GM19467 (cell line): ENCODE results near the gene TEX48.
A peak's percentile ranks its signal among the peaks of the same experiment; 100 is the strongest.

Experiments used
- ATAC-seq: cut with Tn5 transposase; IDR thresholded peaks from one replicate; pipeline ENCODE4 v1.9.1; 2021; ENCODE audit warnings: mild to moderate bottlenecking, moderate library complexity; ENCODE audit not compliant: unreplicated experiment

TEX48 gene

GRCh38 chr9:114669961-114670360 is 12.0 kb downstream of the TEX48 start:
- ATAC-seq = no peak

GRCh38 chr9:114668146-114668545 is 13.8 kb downstream of the TEX48 start:
- ATAC-seq = no peak

GRCh38 chr9:114666851-114667250 is 15.1 kb downstream of the TEX48 start:
- no peak for ATAC-seq

GRCh38 chr9:114666401-114666800 is 15.6 kb downstream of the TEX48 start:
- ATAC-seq = no peak

GRCh38 chr9:114664181-114664580 is 17.8 kb downstream of the TEX48 start:
- ATAC-seq = no peak

- ATAC-seq = peak; percentile 70
Observed at GRCh38 chr9:114662081-114662989, 19.7 kb downstream of the TEX48 start.

DNA sequence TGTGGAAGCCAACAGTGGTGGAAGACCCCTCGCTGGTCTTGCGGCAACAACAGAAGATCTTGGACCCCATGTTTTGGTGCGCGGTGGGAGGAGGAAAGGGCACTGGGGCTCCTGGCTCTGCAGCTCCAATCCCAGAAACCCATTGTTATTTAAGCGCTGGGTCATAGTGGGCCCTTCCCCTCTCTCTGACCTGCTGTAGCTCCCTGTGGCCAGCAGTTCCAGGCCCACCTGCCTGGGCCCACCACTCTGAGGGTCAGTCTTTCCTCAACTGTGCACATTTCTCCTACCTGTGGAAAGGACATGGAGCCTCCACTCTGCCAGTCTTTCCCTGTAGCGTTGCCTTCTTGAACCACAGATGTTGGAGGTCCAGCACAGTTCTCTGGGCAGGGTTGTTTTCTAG is 24.3 kb downstream of the TEX48 start, which contains the start of gene TEX53:
TSS of gene TEX53 (minus strand) at position 101 of the 400 bp plus-strand sequence. CDS start at position 70, 31 bp downstream.
- ATAC-seq = no peak

DNA sequence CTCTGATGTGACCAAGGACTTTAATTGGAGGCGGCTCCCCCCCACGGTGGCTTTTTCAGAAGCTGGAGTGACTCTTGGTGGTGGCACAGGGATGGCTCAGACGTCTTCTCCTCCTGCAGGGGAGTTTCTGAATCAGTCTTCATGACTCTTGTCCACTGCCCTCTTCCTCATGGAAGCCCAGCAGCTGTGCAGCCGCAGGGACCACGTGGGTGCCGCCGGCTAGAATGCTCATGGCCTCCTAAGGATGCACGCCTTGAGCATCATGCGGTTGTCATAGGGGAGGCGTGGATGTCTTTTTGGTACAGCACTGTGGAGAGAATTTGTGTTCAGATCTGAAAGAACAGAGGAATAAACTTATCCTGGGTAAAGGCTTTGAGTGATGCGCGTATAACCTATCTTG is 25.7 kb downstream of the TEX48 start:
- no peak for ATAC-seq

DNA sequence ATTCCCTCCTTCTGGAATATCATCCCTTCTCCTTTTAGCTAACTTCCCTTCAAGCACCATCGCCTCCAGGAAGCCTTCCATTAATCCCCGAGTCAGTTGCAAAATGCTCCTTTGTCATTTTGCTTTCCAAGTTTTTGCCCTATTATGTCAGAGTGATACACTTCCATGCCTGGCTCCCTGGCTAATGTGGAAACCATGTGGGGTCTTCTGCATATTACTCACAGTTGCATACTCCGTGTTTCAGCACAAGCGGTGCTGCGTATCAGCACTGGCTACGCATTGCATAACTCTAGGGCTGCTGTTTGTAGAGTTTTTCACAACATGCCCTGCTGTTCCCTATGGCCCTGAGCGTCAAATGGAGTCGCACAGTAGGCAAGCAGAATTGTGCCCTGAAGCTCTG is 26.3 kb downstream of the TEX48 start:
- no peak for ATAC-seq

DNA sequence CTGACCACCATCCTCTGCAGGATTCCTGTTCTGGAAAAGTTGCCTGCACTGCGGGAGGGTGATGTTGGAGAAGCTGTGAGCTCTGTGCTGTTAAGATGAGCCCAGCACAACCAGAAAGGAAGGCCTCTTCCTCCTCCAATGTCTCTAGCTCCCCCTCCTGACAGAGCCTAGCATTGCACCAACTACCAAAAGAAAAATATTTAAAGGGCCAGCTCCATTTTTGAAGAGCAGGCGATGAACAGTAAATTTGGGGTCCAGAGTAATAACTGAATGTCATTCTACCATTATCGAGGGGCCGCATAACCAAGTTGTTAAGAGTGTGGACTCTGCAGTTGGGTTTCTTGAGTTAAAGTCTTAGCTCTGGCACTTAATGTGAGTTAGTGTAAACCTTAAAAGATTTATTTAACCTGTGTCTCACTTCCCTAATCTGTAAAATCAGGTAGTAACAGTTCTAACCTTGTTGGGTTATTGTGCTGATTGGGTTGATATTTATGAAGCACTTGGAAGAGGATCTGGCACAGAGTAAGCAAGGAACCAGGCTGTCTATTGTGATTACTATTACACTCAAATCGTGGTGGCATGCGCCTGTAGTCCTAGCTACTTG is 28.3 kb downstream of the TEX48 start:
- no peak for ATAC-seq

DNA sequence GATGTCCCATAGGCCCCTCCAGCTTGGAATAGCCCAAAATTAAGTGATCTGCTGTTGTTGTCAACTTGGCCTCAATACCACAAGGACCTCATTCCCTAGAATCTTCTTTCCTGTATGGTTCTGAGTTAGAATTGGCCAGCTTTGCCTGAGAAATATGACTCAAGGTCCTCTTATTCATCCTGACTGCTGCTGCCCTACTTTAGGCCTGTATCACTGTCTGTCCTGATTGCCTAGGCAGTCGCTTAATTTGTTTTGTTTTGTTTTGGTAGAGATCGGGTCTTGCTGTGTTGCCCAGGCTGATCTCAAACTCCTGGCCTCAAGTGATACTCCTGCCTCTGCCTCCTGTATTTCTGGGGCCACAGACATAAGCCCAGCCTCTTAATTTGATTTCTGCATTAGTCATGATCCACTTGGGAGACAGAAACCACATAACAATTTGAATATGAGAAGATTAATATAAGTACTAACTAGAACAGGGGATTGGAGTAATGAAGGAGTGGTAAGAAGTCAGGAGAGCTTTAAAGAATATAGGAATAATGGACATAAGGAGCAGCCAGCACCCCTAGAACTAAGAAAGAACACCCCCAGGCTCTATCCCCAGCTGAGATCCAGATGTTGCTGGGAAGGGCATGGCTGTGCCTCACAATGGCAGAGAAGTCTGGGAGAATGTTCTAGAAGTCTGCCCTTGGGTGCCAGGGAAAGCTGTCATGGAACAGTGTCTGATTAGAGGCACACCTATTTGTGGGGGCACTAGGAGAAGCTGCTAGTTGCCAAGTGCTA is 29.0 kb downstream of the TEX48 start:
- no peak for ATAC-seq

DNA sequence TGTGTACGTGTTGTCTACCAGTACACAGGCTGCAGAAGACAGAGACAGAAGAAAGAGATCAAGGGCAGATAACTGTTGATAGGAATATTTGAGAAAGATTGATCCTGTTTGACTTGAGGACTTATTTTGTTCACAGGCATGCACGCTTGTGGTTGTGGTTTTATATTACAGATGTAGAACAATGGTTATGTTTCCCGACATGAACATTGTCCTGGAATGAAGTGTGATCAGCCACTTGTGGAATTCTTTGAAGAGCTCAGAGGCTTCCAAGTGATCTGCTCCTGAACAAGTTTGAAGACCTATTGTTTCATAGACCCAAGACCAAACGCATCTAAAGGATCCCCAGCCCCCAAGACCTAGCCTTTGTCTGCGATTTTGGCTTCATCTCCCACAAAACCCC is 38.1 kb downstream of the TEX48 start:
- no peak for ATAC-seq

GRCh38 chr9:114643001-114643400 is 39.0 kb downstream of the TEX48 start:
- no peak for ATAC-seq

GRCh38 chr9:114641967-114642366 is 40.0 kb downstream of the TEX48 start:
- ATAC-seq = no peak

DNA sequence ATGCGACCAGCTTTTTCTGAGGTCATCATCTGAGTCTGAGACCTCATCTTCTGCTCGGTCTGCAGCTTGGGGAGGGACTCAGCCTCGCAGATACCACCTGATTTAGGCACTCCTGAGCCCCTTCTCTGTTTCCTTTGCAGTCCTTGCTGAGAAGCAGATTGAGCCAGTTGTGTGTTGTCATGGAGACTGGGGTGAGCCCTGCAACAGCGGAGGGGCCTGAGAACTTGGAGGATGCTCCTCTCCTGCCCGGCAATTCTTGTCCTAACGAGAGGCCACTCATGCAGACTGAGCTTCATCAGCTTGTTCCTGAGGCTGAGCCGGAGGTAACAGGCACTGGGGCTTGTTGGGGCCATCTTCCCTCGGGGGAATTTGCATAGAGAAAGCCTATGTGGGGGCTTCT is 43.6 kb downstream of the TEX48 start:
- ATAC-seq = no peak

GRCh38 chr9:114634387-114634786 is 47.6 kb downstream of the TEX48 start:
- ATAC-seq = no peak

- ATAC-seq = no peak
Observed at GRCh38 chr9:114633438-114634089, 48.4 kb downstream of the TEX48 start.

DNA sequence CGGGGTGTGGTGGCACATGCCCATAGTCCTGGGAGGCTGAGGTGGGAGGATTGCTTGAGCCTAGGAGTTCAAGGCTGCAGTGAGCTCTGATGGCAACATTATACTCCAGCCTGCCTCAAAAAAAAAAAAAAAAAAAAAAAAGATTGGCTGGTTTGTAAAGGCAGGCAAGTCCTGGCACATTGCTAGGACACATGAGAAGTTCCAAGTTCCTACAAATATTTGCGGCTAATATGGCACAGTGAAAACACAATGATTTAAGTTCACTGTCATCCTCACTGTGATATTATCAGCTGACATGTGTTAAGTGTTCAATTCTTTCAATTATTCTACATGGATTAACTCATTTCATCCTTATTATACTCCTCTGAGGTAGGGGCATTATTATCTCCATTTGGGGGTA is 50.8 kb downstream of the TEX48 start:
- no peak for ATAC-seq

DNA sequence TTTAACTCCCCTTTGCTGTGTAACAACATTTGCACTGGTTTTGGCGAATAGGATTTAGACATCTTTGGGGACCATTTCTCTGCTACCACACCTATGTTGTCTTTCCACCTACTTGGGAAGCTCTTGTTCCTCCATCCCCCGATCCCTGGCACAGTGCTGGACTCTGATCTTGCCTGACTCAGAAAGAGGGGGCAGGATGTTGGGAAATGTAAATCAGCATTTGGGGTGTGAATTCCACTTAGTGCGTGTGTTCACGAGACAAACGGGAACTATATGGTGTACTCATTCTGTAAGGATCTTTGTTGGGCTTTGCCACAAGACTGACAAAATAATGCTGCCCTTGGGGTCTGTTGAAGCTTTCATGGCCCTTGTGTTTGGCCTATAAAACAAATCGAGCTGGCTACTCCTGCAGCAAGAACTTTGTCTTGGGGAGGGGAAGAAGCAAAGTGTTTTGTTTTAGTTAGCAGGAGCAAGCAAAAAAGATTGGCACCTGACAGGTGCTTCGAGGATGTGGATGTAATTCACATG is 52.4 kb downstream of the TEX48 start:
- no peak for ATAC-seq

DNA sequence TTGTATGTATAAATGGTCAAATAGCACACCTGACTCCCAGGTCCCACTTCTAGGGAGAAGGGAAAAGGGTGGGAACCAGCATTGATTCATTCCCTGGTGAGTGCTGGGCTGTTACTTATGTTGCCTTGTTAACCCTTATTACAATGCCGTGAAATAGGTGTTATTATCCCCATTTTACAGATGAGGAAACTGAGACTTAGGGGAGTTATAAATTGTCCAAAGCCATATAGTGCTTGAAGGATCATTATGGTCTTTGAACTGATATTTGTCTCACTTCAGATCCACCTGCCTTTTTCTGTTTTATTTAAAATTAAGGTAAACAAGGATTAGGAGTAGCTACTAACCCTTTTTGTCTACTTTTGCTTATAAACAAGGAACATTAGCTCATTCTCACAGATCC is 54.4 kb downstream of the TEX48 start:
- ATAC-seq = no peak
